Measurements from ENCODE around the gene GAPDHS. TPM values are rescaled to one million over a fixed set of nuclear protein-coding genes. Genes with fewer than 3 reads are reported as not detected.

Gene GAPDHS
- total RNA-seq, 1 donor from 2014 or later, result not detected

DNA sequence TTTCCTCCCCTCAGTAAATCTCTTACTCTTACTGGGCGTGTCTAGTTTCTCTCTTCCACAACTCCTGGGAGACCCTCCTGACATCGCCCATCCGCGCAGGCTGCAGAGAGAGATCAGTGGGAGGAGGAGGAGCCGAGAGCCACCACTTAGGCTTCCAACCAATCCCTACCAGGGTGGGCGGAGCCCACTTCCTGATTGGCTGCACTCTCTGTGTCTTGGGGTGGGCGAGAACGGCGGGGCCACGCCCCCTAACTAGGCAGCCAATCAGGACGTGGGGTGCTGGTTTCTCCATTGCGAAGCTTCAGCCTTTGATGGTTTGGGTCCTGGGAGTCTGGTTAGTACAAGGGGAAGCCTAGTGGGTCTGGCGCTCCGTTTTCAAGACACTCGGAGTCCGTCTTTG lies 52.6 kb downstream of the GAPDHS start, which contains the start of gene PMIS2:
Gene PMIS2 (plus strand): TSS at position 326 of the 400 bp plus-strand sequence. CDS start 87 bp downstream, outside the sequence.
- Mint-ChIP-seq H3K9me3 (ENCODE audit: unreplicated experiment) (no peaks in the 10 kb centered on the region), H3K4me3 (ENCODE audit: unreplicated experiment) (no peak within 1 kb of the TSS), H3K4me1 (ENCODE audit: low read depth, unreplicated experiment) (no peaks in the 10 kb centered on the region), H3K27ac (ENCODE audit: unreplicated experiment) (no peak within 1 kb of the TSS), H3K27me3 (ENCODE audit: unreplicated experiment) (peaks cover 3% of the 10 kb centered on the region), H3K36me3 (ENCODE audit: unreplicated experiment) (no peaks in the 10 kb centered on the region)
- TF ChIP-seq CTCF (IDR thresholded peaks at IDR 0.05; ENCODE audit: partially characterized antibody, unreplicated experiment), result no peak
- DNase-seq, result no peak

DNA sequence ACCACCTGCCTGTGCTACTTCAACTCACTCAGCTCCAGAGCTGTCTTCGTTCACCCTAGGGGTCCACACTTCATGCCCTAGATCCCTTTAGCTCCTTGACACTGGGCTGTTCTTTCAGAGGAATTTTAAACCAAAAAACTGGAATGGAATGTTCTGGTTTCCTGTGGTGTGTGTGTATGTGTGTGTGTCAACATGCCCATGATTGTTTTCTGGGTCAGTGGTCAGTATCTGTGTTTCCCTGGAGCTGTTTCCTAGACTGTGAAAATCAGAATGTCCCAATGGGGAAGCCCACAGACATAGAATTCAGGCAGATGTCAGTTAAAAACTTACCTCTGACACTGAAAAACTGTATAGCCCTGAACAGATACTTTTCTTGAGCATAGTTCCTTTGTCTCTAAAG lies 54.1 kb downstream of the GAPDHS start:
- H3K27ac Mint-ChIP-seq (ENCODE audit: unreplicated experiment), result no peak overlapping the region
- peaks cover 2% of the 10 kb centered on the region for H3K27me3 Mint-ChIP-seq (ENCODE audit: unreplicated experiment)
- DNase-seq, result no peak
- no peak for TF ChIP-seq CTCF (IDR thresholded peaks at IDR 0.05; ENCODE audit: partially characterized antibody, unreplicated experiment)
- H3K4me1 Mint-ChIP-seq (ENCODE audit: low read depth, unreplicated experiment), result no peaks in the 10 kb centered on the region
- H3K36me3 Mint-ChIP-seq (ENCODE audit: unreplicated experiment), result no peaks in the 10 kb centered on the region
- H3K9me3 Mint-ChIP-seq (ENCODE audit: unreplicated experiment), result no peaks in the 10 kb centered on the region
- H3K4me3 Mint-ChIP-seq (ENCODE audit: unreplicated experiment), result no peak overlapping the region

GRCh38 chr19:35590875-35591274 lies 57.6 kb downstream of the GAPDHS start:
- Mint-ChIP-seq H3K36me3 (ENCODE audit: unreplicated experiment) (no peaks in the 10 kb centered on the region), H3K27me3 (ENCODE audit: unreplicated experiment) (peaks cover 2% of the 10 kb centered on the region), H3K9me3 (ENCODE audit: unreplicated experiment) (no peaks in the 10 kb centered on the region), H3K27ac (ENCODE audit: unreplicated experiment) (no peak overlapping the region), H3K4me3 (ENCODE audit: unreplicated experiment) (no peak overlapping the region), H3K4me1 (ENCODE audit: low read depth, unreplicated experiment) (no peaks in the 10 kb centered on the region)
- no peak for TF ChIP-seq CTCF (IDR thresholded peaks at IDR 0.05; ENCODE audit: partially characterized antibody, unreplicated experiment)
- no peak for DNase-seq

GRCh38 chr19:35592226-35592625 lies 59.0 kb downstream of the GAPDHS start:
- Mint-ChIP-seq H3K27ac (ENCODE audit: unreplicated experiment) (no peak overlapping the region), H3K36me3 (ENCODE audit: unreplicated experiment) (no peaks in the 10 kb centered on the region), H3K9me3 (ENCODE audit: unreplicated experiment) (peaks cover 2% of the 10 kb centered on the region), H3K4me1 (ENCODE audit: low read depth, unreplicated experiment) (no peaks in the 10 kb centered on the region), H3K4me3 (ENCODE audit: unreplicated experiment) (no peak overlapping the region), H3K27me3 (ENCODE audit: unreplicated experiment) (peaks cover 2% of the 10 kb centered on the region)
- TF ChIP-seq CTCF (IDR thresholded peaks at IDR 0.05; ENCODE audit: partially characterized antibody, unreplicated experiment), result peak; percentile 15
- DNase-seq, result peak; percentile 19

Other genes starting within 250 kb of the GAPDHS start
- not detected for gene MAG, start 241.3 kb upstream of the GAPDHS start, total RNA-seq (ENCODE audit: unreplicated experiment)
- not detected for gene CD22, start 204.3 kb upstream of the GAPDHS start, total RNA-seq (ENCODE audit: unreplicated experiment)
- gene FFAR1, start 185.6 kb upstream of the GAPDHS start, total RNA-seq (ENCODE audit: unreplicated experiment), result not detected
- not detected for gene FFAR3, start 175.0 kb upstream of the GAPDHS start, total RNA-seq (ENCODE audit: unreplicated experiment)
- not detected for gene GPR42, start 162.4 kb upstream of the GAPDHS start, total RNA-seq (ENCODE audit: unreplicated experiment)
- not detected for gene FFAR2, start 85.2 kb upstream of the GAPDHS start, total RNA-seq (ENCODE audit: unreplicated experiment)
- not detected for gene KRTDAP, start 43.0 kb upstream of the GAPDHS start, total RNA-seq (ENCODE audit: unreplicated experiment)
- 0.88 TPM for gene DMKN, start 19.8 kb upstream of the GAPDHS start, total RNA-seq (ENCODE audit: unreplicated experiment)
- 0.29 TPM for gene SBSN, start 5.1 kb upstream of the GAPDHS start, total RNA-seq (ENCODE audit: unreplicated experiment)
- gene TMEM147, start 12.2 kb downstream of the GAPDHS start, total RNA-seq (ENCODE audit: unreplicated experiment), result 67.2 TPM
- gene ATP4A, start 30.2 kb downstream of the GAPDHS start, total RNA-seq (ENCODE audit: unreplicated experiment), result 0.32 TPM
- not detected for gene PMIS2, start 52.7 kb downstream of the GAPDHS start, total RNA-seq (ENCODE audit: unreplicated experiment)
- gene HAUS5, start 79.3 kb downstream of the GAPDHS start, total RNA-seq (ENCODE audit: unreplicated experiment), result 15.9 TPM
- 78.7 TPM for gene RBM42, start 95.6 kb downstream of the GAPDHS start, total RNA-seq (ENCODE audit: unreplicated experiment)
- 1.3 TPM for gene ETV2, start 108.3 kb downstream of the GAPDHS start, total RNA-seq (ENCODE audit: unreplicated experiment)
- gene COX6B1, start 114.9 kb downstream of the GAPDHS start, total RNA-seq (ENCODE audit: unreplicated experiment), result 448 TPM
- not detected for gene UPK1A, start 133.1 kb downstream of the GAPDHS start, total RNA-seq (ENCODE audit: unreplicated experiment)
- not detected for gene ZBTB32, start 171.1 kb downstream of the GAPDHS start, total RNA-seq (ENCODE audit: unreplicated experiment)
- 60.8 TPM for gene KMT2B, start 184.5 kb downstream of the GAPDHS start, total RNA-seq (ENCODE audit: unreplicated experiment)
- gene IGFLR1, start 209.0 kb downstream of the GAPDHS start, total RNA-seq (ENCODE audit: unreplicated experiment), result 4.7 TPM
- 24.3 TPM for gene U2AF1L4, start 212.0 kb downstream of the GAPDHS start, total RNA-seq (ENCODE audit: unreplicated experiment)
- gene PSENEN, start 212.2 kb downstream of the GAPDHS start, total RNA-seq (ENCODE audit: unreplicated experiment), result 109 TPM
- 29.8 TPM for gene LIN37, start 215.1 kb downstream of the GAPDHS start, total RNA-seq (ENCODE audit: unreplicated experiment)
- gene HSPB6, start 223.6 kb downstream of the GAPDHS start, total RNA-seq (ENCODE audit: unreplicated experiment), result 0.49 TPM
- 41.7 TPM for gene PROSER3, start 224.7 kb downstream of the GAPDHS start, total RNA-seq (ENCODE audit: unreplicated experiment)
- gene ARHGAP33, start 242.1 kb downstream of the GAPDHS start, total RNA-seq (ENCODE audit: unreplicated experiment), result 180 TPM